ENCODE data around the gene GLIPR2.

DNA sequence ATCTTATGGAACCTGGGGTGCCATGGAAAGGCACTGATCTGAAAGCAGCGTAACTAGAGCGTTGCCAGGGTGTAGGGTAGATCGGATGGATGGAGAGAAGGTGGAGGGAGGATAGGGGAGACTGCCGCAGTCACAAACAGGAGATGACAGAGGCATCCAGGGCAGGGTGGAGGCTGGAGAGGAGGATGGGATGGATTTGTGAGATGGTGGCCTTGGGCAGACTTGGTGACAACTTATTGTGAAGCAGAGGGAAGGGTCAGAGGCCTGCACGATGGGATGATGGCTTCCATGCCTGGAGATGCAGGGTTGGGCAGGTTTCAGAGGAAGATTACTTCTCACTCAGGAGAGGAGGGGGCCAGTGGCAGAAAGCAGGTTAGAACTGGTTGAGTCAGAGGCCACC, 2.4 kb downstream of the GLIPR2 start:
- TF ChIP-seq, protein P1, sequence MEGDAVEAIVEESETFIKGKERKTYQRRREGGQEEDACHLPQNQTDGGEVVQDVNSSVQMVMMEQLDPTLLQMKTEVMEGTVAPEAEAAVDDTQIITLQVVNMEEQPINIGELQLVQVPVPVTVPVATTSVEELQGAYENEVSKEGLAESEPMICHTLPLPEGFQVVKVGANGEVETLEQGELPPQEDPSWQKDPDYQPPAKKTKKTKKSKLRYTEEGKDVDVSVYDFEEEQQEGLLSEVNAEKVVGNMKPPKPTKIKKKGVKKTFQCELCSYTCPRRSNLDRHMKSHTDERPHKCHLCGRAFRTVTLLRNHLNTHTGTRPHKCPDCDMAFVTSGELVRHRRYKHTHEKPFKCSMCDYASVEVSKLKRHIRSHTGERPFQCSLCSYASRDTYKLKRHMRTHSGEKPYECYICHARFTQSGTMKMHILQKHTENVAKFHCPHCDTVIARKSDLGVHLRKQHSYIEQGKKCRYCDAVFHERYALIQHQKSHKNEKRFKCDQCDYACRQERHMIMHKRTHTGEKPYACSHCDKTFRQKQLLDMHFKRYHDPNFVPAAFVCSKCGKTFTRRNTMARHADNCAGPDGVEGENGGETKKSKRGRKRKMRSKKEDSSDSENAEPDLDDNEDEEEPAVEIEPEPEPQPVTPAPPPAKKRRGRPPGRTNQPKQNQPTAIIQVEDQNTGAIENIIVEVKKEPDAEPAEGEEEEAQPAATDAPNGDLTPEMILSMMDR (IDR thresholded peaks at IDR 0.05 in 4 of 5, conservative IDR thresholded peaks at IDR 0.05 in 1 of 5): no peak
- no peak for TF ChIP-seq POLR2A (IDR thresholded peaks at IDR 0.05)
